ENCODE data around the gene POU2F3. TPM values are rescaled to one million over a fixed set of nuclear protein-coding genes. Genes with fewer than 3 reads are reported as not detected.
A peak's percentile ranks its signal among the peaks of the same experiment; 100 is the strongest.

Gene POU2F3
- total and polyA plus RNA-seq, 2 of the 13 experiments (the other 11 are each of a cell fraction or from before 2014, with no cell fraction given) = not detected

DNA sequence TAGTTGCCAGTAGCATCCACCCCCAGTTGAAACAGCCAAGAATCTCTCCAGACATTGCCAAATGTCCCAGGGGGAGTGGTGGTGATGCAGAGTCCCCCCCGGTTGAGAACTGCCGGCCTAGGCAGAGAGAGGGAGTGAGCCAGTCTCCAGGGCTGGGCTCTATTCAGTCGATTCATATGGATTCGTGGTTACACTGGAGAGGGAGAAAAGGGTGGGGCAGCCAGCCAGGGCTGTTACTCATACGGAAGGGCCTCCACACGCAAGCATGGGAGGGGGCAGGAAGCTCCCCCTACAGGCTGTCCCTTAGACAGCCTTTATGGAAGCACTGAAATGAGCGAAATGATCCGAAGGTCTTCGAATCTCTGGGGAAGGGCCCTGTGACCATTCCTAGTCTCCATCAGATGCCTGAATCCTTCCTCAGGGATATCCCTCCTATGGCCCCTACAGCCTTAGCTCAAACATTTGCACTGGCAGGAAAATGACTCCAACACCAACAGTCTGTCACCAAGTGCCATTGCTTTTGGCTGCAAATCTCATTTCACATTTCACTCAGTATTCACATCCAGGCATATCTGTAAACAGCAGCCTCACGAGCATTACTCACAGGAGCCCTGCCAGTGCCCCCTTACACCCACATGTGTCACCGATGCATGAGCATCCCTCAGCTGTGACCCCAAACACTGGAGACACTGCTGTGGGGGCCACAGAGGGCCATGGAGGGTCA is 66.7 kb downstream of the POU2F3 start:
- H4K20me1 ChIP-seq (ENCODE audit: insufficient read depth, low read length) = no peaks in the 10 kb centered on the region
- H3K4me3 ChIP-seq (replicated peaks in 1 of 3; ENCODE audit: insufficient read depth in 1 of 3, low read depth in 2 of 3, low read length in 3 of 3) = no peak overlapping the region
- intact Hi-C loops (cut with micrococcal nuclease; ENCODE audit: unreplicated experiment) (no loop called here), in situ Hi-C loops (cut with HindIII; ENCODE audit: extremely low pct_ligation_motif_present, low pct_unique_long_range_greater_than_20kb) (no loop called here)
- ATAC-seq (peak; percentile 35), FAIRE-seq (no peak), DNase-seq (ENCODE audit: low spot score) (no peak)
- H3K79me2 ChIP-seq (ENCODE audit: insufficient read depth, low read length) = no peaks in the 10 kb centered on the region
- no peak overlapping the region for H3K27ac ChIP-seq (ENCODE audit: extremely low read length, insufficient read depth, low read length)
- no peak overlapping the region for H3K9ac ChIP-seq (ENCODE audit: insufficient read depth, low read depth, low read length)
- H3K9me3 ChIP-seq (ENCODE audit: low read length) = no peaks in the 10 kb centered on the region
- BruUV-seq (replicated peaks) = no TSS peak
- H3K36me3 ChIP-seq (replicated peaks in 1 of 2; ENCODE audit: control insufficient read depth in 1 of 2, insufficient read depth in 2 of 2, low read length in 2 of 2) = no peaks in the 10 kb centered on the region
- WGBS (ENCODE audit: low lambda C conversion rate) = 19% methylated on average over 11 of the region's 11 CpGs
- POLR2A ChIA-PET = no interaction called here
- H3K27me3 ChIP-seq (ENCODE audit: control insufficient read depth in 1 of 2, insufficient read depth in 2 of 2, low read length in 2 of 2) = peaks cover 1 to 53% of the 10 kb centered on the region in 2 experiments; a peak in 4 of 5 replicates
- H3K4me1 ChIP-seq (ENCODE audit: insufficient read depth, low read length) = no peaks in the 10 kb centered on the region
- CTCF ChIA-PET (ENCODE audit: low intra/inter-chr PET ratio, low total read pairs) = no interaction called here
- no peak overlapping the region for H2AFZ ChIP-seq (ENCODE audit: low read length)
- TF ChIP-seq, protein P1, sequence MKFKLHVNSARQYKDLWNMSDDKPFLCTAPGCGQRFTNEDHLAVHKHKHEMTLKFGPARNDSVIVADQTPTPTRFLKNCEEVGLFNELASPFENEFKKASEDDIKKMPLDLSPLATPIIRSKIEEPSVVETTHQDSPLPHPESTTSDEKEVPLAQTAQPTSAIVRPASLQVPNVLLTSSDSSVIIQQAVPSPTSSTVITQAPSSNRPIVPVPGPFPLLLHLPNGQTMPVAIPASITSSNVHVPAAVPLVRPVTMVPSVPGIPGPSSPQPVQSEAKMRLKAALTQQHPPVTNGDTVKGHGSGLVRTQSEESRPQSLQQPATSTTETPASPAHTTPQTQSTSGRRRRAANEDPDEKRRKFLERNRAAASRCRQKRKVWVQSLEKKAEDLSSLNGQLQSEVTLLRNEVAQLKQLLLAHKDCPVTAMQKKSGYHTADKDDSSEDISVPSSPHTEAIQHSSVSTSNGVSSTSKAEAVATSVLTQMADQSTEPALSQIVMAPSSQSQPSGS (CRISPR knock-in tag; IDR thresholded peaks at IDR 0.05) = no peak
- TF ChIP-seq HOXA7 (CRISPR knock-in tag; IDR thresholded peaks at IDR 0.05) = no peak
- TF ChIP-seq NFKB2 (CRISPR knock-in tag; IDR thresholded peaks at IDR 0.05; ENCODE audit: borderline replicate concordance) = no peak
- TF ChIP-seq, protein P2, sequence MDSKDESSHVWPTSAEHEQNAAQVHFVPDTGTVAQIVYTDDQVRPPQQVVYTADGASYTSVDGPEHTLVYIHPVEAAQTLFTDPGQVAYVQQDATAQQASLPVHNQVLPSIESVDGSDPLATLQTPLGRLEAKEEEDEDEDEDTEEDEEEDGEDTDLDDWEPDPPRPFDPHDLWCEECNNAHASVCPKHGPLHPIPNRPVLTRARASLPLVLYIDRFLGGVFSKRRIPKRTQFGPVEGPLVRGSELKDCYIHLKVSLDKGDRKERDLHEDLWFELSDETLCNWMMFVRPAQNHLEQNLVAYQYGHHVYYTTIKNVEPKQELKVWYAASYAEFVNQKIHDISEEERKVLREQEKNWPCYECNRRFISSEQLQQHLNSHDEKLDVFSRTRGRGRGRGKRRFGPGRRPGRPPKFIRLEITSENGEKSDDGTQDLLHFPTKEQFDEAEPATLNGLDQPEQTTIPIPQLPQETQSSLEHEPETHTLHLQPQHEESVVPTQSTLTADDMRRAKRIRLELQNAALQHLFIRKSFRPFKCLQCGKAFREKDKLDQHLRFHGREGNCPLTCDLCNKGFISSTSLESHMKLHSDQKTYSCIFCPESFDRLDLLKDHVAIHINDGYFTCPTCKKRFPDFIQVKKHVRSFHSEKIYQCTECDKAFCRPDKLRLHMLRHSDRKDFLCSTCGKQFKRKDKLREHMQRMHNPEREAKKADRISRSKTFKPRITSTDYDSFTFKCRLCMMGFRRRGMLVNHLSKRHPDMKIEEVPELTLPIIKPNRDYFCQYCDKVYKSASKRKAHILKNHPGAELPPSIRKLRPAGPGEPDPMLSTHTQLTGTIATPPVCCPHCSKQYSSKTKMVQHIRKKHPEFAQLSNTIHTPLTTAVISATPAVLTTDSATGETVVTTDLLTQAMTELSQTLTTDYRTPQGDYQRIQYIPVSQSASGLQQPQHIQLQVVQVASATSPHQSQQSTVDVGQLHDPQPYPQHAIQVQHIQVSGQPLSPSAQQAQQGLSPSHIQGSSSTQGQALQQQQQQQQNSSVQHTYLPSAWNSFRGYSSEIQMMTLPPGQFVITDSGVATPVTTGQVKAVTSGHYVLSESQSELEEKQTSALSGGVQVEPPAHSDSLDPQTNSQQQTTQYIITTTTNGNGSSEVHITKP (CRISPR knock-in tag; IDR thresholded peaks at IDR 0.05; ENCODE audit: low read depth) = no peak
- TF ChIP-seq ZNF207 (IDR thresholded peaks at IDR 0.05; ENCODE audit: borderline replicate concordance) = no peak
- H3K4me2 ChIP-seq (ENCODE audit: low read depth, low read length) = no peak overlapping the region
